D341Med (cell line): ENCODE data around the gene MAPK14.
"Not testable (repeated sequence)": the region's sequence is repeated elsewhere in the genome, so short reads cannot be mapped to it uniquely, and the experiment has no call there.

Source experiments
- DNase-seq: peaks from one replicate; pipeline ENCODE4 v3.0.0; 2012; ENCODE audit warnings: low spot score

The MAPK14 gene

DNA sequence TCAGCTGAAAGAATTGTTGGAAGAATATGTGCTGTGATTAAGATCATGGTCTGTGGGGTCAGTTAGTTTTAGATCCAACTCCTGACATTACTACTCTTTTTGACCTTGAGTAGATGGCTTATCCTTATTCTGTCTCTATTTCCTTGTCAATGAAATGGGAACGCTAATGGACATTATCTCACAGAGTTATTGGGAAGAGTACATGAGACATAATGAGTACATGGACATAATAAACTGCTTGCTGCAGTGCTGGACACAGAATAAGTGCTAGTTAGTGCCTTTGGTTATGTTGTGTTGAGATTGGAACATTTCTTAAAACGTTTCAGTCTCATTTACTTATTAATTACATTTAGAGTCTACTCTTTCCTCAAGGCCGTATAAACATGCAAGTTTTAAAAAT is 42.6 kb downstream of the MAPK14 start:
- no peak for DNase-seq

DNA sequence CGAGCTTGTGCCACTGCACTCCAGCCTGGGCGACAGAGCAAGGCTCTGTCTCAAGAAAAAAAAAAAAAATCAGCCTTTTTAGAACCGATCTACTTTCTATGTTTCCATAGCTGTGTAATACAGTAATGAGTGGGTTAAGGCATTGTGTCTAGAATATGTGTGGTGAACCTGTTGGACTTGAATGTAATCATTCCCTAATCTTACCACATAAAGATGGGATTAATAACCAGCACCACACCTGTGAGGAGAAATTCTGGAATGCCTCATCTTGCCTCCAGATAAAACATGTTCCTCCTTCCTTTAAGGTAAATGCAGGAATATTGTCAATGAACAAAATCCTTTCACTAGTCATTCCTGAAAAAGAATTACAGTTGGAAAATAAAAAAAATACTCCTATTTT is 43.7 kb downstream of the MAPK14 start:
- no peak for DNase-seq

- DNase-seq = no peak
Observed at GRCh38 chr6:36071714-36072113, 44.1 kb downstream of the MAPK14 start.

DNA sequence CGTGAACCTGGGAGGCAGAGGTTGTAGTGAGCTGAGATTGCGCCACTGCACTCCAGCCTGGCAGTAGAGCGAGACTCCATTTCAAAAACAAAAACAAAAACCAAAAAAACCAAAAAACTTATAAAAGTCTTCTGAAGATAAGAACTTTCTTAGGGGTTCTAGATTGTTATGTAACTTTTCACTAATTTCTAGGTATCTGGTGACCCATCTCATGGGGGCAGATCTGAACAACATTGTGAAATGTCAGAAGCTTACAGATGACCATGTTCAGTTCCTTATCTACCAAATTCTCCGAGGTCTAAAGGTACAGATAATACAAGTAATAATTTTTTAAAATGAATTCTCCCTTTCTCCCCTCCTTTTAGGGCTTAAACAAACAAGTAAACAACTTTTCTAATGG is 45.1 kb downstream of the MAPK14 start:
- DNase-seq = no peak

- no peak for DNase-seq
Observed at GRCh38 chr6:36073587-36073986, 46.0 kb downstream of the MAPK14 start.

DNA sequence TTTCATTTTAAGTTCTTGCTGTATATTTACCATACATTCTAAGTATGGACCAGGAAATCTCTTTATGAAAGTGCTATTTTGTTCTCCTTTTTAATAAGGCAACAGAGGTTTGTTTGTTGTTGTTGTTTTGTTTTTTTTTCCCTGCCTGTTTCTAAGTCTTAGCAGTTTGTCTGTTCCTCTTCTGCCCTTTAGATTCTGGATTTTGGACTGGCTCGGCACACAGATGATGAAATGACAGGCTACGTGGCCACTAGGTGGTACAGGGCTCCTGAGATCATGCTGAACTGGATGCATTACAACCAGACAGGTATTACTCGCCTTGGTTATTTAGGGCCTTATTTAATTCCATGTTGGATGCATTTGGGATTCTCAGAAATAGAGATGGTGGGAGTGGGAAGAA is 48.0 kb downstream of the MAPK14 start:
- peak; percentile 44 for DNase-seq

- no peak for DNase-seq
Observed at GRCh38 chr6:36076178-36077063, 48.8 kb downstream of the MAPK14 start.

DNA sequence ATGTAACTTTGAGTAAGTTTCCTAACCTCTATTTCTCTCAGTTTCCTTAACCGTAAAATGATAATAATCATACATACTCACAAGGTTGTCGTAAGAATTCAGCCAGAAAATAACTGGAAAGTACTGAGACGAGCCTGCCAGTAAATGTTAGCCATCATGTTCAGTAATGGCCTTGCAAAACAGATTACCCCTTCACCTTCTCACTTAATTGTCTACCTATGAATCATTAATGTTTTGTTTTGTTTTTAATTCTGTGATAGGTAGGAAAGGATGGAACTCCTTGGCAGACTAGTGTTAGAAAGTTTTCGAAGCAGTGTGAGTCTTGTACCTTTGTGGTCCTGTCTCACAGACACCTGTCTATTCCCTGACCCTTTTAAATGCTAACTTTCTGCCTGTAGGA is 50.6 kb downstream of the MAPK14 start:
- no peak for DNase-seq

- no peak for DNase-seq
Observed at GRCh38 chr6:36079601-36080000, 52.0 kb downstream of the MAPK14 start.

GRCh38 chr6:36082318-36082717 is 54.7 kb downstream of the MAPK14 start:
- no peak for DNase-seq

GRCh38 chr6:36083446-36083845 is 55.8 kb downstream of the MAPK14 start:
- DNase-seq = no peak

DNA sequence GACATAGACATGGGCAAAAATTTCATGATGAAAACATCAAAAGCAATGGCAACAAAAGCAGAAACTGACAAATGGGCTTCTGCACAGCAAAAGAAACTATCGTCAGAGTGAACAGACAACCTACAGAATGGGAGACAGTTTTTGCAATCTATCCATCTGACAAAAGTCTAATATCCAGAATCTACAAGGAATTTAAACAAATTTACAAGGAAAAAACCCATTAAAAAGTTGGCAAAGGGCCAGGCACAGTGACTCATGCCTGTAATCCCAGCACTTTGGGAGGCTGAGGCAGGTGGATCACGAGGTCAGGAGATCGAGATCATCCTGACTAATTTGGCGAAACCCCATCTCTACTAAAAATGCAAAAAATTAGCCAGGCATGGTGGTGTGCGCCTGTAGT is 60.6 kb downstream of the MAPK14 start:
- DNase-seq = not testable (repeated sequence)

DNA sequence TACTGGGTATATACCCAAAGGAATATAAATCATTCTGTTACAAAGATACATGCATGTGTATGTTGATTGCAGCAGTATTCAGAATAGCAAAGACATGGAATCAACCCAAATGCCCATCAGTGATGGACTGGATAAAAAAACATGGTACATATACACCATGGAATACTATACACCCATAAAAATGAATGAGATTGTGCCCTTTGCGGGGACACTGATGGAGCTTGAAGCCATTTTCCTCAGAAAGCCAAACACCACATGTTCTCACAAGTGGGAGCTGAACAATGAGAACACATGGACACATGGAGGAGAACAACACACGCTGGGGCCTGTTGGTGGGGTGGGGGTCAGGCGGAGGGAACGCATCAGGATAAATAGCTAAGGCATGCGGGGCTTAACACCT is 61.4 kb downstream of the MAPK14 start:
- DNase-seq = no peak

DNA sequence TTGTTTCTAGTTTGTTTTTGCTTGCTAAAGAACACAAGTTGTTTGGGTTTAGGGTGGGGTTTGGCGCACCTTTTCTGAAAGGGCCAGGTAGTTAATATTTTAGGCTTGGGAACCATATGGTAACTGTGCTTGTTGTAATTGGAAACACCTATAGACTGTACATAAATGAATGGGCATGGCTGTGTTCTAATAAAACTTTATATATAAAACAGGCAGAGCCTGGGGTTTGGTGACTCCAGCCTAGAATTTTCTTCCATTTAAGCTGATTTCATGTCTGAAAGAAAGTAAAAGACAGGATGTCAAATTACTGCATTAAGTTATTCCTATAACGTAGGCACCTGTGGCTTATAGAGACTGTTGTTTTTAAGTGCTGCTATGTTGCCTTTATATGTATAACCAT is 66.6 kb downstream of the MAPK14 start:
- DNase-seq = no peak

GRCh38 chr6:36094753-36095496 is 67.3 kb downstream of the MAPK14 start:
- DNase-seq = peak; percentile 80

- no peak for DNase-seq
Observed at GRCh38 chr6:36095497-36096391, 68.1 kb downstream of the MAPK14 start.

DNA sequence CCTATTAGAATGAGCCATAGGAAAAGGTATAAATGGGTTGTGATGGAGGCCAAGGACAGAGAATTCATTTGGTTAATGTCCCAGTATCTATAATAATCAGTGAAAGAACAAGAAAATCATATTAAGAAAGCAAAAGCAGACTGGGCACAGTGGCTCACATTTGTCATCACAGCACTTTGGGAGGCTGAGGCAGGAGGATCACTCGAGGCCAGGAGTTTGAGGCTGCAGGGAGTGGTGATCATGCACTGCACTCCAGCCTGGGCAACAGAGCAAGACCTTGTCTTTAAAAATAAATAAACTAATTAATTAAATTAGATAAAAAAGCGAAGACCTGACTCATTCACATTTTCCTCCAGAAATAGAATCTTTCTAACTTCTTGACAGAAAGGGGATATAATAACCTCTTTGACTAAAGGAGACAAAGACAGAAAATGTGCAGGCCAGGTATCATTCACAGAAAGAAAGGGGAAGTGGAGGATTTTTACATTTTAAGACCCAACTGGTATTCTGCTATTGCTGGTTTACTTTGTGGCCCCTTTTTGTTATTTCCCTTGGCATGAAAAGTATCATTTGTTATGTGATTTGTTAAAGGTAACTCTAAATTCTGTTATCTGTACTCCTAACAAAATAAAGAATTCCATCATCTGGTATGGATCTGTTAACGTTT is 70.8 kb downstream of the MAPK14 start:
- DNase-seq = no peak

GRCh38 chr6:36098920-36099647 is 71.5 kb downstream of the MAPK14 start:
- no peak for DNase-seq

- peak; percentile 60 for DNase-seq
Observed at GRCh38 chr6:36099869-36100483, 72.4 kb downstream of the MAPK14 start.

DNA sequence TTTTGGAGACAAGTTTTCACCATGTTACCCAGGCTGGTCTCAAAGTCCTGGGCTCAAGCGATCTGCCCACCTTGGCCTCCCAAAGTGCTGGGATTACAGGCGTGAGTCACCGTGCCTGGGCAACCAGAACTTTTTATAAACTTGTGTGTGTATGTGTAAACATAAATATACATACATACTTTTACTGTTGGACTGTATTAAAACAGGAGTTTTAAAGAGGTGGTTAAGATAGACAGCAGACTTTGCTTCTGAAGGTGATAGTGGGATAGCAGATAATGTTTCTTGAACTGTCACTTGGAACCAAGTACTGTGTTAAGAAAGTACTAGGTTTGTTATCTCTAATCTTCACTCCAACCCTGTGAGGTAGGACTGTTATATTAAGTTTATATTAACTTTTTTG is 74.1 kb downstream of the MAPK14 start:
- DNase-seq = no peak

DNA sequence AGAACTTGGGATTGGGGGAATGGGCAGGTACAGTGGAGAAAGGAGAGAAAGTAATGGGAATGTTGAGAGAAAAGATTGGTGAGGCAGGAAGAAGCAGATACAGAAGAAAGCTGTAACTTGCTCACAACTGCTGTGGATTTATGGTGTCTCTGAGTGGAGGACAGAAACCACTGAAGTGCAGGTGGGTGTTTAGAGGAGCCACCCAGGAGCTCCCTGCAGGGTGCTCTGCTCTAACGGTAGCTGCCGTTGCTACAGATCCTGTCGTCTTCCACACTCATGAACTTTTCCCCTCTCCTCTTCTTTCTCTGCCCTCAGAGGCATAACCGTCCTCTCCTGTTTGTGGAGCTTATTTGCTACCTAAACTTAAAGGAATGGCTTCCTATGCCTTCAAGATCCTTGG is 75.2 kb downstream of the MAPK14 start:
- no peak for DNase-seq
